Neutrophil (primary cell): ENCODE measurements around the gene OR9K2.

Experiments used
- H3K27ac ChIP-seq: fragments of 200-600 bp; sonication (generic); 2 replicates; pipeline ENCODE4 v1.5.1; 2016; ENCODE audit warnings: mild to moderate bottlenecking, moderate library complexity
- H3K27me3 ChIP-seq: fragments of 200-600 bp; sonication (generic); 2 replicates; pipeline ENCODE4 v1.6.0; 2016; ENCODE audit warnings: mild to moderate bottlenecking
- H3K36me3 ChIP-seq: fragments of 200-600 bp; sonication (generic); 2 replicates; pipeline ENCODE4 v1.5.1; 2017
- H3K4me1 ChIP-seq, 2 experiments: fragments of 200-600 bp in 1 of 2; sonication (generic) in 1 of 2; 1 replicate in 1 of 2; 2 replicates in 1 of 2; pipeline versions ENCODE4 v1.5.1 to v1.6.1; 2013 to 2016; ENCODE audit warnings: low read depth in 1 of 2, low read length in 1 of 2, mild to moderate bottlenecking in 1 of 2, moderate library complexity in 1 of 2; ENCODE audit not compliant: control insufficient read depth in 1 of 2, insufficient read depth in 1 of 2
- H3K4me3 ChIP-seq, 2 experiments: fragments of 200-600 bp in 1 of 2; sonication (generic) in 1 of 2; 1 replicate in 1 of 2; 2 replicates in 1 of 2; pipeline ENCODE4 v1.5.1; 2013 to 2016; ENCODE audit warnings: low read depth in 1 of 2, low read length in 1 of 2, mild to moderate bottlenecking in 1 of 2, moderate library complexity in 1 of 2
- H3K9me3 ChIP-seq: fragments of 200-600 bp; sonication (generic); 2 replicates; pipeline ENCODE4 v1.5.1; 2016
- TF ChIP-seq, protein P1 (sequence below): fragments of 200-600 bp; sonication (generic); IDR thresholded peaks from 2 replicates; pipeline ENCODE4 v1.5.1; 2016; ENCODE audit warnings: antibody characterized with exemption

The OR9K2 gene

DNA sequence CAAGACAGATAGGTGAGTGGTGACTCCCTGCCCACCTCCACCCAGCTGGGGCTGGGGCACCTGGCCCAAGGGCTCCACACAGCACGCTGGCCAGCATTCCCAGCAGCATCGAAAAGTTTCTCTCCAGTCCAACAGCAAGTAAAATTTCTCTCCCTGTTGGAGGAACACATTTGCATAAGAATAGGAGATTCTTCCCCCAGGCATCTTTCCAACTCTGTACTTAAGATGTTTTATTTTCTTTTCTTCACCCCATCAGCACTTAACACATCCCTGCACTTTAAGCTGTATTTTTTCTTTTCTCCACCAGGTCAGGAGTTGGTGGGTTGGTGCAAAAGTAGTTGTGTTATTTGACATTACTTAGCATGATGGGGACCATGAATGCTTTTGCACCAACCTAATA lies 47.2 kb downstream of the OR9K2 start:
- TF ChIP-seq, protein P1, sequence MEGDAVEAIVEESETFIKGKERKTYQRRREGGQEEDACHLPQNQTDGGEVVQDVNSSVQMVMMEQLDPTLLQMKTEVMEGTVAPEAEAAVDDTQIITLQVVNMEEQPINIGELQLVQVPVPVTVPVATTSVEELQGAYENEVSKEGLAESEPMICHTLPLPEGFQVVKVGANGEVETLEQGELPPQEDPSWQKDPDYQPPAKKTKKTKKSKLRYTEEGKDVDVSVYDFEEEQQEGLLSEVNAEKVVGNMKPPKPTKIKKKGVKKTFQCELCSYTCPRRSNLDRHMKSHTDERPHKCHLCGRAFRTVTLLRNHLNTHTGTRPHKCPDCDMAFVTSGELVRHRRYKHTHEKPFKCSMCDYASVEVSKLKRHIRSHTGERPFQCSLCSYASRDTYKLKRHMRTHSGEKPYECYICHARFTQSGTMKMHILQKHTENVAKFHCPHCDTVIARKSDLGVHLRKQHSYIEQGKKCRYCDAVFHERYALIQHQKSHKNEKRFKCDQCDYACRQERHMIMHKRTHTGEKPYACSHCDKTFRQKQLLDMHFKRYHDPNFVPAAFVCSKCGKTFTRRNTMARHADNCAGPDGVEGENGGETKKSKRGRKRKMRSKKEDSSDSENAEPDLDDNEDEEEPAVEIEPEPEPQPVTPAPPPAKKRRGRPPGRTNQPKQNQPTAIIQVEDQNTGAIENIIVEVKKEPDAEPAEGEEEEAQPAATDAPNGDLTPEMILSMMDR = no peak
- Histone ChIP-seq H3K4me1 (no peaks in the 10 kb centered on the region), H3K36me3 (no peaks in the 10 kb centered on the region), H3K27ac (no peak overlapping the region), H3K9me3 (no peaks in the 10 kb centered on the region), H3K27me3 (peaks cover 19% of the 10 kb centered on the region), H3K4me3 (no peak overlapping the region)
